Raji (cell line): Measurements from ENCODE around the gene TBC1D3L.
"Not testable (repeated sequence)": the region's sequence is repeated elsewhere in the genome, so short reads cannot be mapped to it uniquely, and the experiment has no call there.

Source experiments
- POLR2A ChIP-seq: IDR thresholded peaks from 2 replicates; pipeline ENCODE4 v1.6.1; 2011; ENCODE audit warnings: low read depth, low read length, control low read depth; ENCODE audit not compliant: insufficient read depth

The TBC1D3L gene

GRCh38 chr17:37988960-37989359 is at the start of gene TBC1D3L:
Gene TBC1D3L, minus strand, starts transcription at chr17:37989060. Its CDS starts 1,540 bp downstream, at chr17:37987520.
- TF ChIP-seq POLR2A = not testable (repeated sequence)

GRCh38 chr17:38003676-38004075 is 14.8 kb upstream of the TBC1D3L start, which contains the start of gene TBC1D3D:
Gene TBC1D3D, plus strand, starts transcription at chr17:38003976. Its CDS starts 1,585 bp downstream, at chr17:38005561.
- not testable (repeated sequence) for TF ChIP-seq POLR2A
